UCSD-AML1 (cell line): ENCODE data around the gene UPK3A.
"Not testable (repeated sequence)": the region's sequence is repeated elsewhere in the genome, so short reads cannot be mapped to it uniquely, and the experiment has no call there.

Source experiments
- DNase-seq: peaks from one replicate; lab custom pipeline; 2025; ENCODE audit not compliant: unreplicated experiment; lab: John Stamatoyannopoulos, UW

Gene UPK3A

GRCh38 chr22:45324311-45324711 lies 39.6 kb downstream of the UPK3A start:
- DNase-seq, result no peak

DNA sequence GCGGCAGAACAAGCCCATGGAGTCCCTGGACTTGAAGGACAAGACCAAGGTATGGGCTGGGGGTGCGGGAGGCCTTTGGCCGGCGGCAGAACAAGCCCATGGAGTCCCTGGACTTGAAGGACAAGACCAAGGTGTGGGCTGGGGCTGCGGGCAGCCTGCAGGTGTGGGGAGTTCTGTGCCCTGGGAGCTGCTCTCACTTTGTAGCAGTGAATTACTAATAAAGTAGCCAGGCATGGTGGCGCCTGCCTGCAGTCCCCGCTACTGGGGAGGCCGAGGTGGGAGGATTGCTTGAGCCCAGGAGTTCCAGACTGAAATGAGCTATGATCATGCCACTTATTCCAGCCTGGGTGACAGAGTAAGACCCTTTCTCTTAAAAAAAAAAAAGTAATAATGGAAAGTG lies 43.5 kb downstream of the UPK3A start:
- DNase-seq, result not testable (repeated sequence)

- no peak for DNase-seq
Observed at GRCh38 chr22:45328822-45329529, 44.2 kb downstream of the UPK3A start.

- DNase-seq, result no peak
Observed at GRCh38 chr22:45329530-45329936, 44.8 kb downstream of the UPK3A start.

DNA sequence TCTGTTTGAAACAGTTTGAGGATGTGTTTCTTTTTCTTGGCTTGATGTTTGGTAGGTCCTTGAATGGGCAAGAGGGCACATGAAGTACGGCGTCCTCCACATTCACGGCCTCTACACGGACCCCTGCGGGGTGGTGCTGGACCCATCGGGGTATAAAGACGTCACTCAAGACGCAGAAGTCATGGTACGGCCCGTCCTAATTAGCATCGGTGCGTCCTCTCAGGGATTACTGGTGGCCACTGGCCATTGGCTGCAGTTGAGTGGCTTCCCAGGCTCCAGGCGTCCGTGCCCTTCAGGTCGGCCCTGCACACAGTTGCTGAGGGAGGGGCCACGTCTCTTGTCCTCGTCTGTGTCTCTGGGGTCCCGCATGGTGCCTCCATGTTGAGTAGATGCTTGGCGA lies 45.8 kb downstream of the UPK3A start:
- DNase-seq, result no peak

DNA sequence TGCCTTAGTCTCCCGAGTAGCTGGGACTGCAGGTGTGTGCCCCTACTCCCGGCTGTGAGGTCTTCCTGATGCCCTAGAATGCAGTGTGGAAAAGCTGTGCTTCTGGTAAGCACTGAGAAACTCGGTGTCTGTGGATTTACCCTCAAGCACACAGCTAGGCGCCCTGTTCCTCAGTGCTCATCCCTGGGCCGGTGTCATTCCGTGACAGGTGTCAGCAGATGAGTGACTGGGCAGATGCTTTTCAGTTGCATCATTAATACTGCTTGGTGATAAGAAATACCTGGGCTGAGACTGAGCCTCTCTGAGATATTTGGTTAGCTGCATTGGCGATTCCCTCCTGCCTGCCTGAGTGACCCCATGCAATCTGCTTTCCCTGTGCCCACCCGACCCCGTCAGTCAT lies 46.7 kb downstream of the UPK3A start:
- no peak for DNase-seq

DNA sequence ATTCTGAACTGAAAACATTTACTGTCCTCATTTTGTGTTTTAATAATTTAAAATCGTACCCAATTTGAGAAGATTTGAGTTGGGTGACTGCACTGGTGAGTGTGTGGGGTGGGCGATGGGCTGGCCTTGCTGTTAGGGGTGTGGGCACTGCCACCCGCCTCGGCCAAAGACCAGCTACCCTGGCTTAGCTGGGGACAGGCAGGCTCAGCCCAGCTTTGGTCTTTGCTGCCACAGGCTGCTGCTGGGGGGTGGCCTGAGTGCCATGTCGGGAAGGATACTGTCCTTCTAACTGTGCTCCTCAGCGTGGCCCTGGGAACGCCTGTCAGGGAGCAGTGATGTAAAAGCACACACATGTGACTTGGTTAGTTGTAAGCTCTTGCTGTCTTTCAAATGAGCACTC lies 47.3 kb downstream of the UPK3A start:
- no peak for DNase-seq

- DNase-seq, result no peak
Observed at GRCh38 chr22:45334068-45334467, 49.3 kb downstream of the UPK3A start.

DNA sequence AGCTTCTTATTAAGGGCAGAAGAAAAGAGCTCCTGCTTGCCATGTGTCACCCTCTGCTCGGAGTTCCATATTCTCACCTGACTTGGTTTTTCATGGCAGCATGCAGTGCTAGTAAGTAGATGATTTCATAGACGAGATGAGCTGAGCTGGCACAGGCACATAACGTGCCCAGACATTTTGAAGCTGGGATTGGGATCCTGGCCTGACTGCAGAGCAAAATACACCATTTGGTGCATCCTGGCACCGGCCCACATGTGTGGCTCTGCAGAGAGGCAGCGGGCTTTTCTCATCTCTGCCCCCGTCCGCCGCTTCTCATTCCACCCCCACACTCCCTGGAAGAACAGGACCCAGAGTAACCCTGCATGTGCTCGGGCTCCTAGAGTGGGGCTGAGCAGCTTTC lies 49.8 kb downstream of the UPK3A start:
- DNase-seq, result no peak

DNA sequence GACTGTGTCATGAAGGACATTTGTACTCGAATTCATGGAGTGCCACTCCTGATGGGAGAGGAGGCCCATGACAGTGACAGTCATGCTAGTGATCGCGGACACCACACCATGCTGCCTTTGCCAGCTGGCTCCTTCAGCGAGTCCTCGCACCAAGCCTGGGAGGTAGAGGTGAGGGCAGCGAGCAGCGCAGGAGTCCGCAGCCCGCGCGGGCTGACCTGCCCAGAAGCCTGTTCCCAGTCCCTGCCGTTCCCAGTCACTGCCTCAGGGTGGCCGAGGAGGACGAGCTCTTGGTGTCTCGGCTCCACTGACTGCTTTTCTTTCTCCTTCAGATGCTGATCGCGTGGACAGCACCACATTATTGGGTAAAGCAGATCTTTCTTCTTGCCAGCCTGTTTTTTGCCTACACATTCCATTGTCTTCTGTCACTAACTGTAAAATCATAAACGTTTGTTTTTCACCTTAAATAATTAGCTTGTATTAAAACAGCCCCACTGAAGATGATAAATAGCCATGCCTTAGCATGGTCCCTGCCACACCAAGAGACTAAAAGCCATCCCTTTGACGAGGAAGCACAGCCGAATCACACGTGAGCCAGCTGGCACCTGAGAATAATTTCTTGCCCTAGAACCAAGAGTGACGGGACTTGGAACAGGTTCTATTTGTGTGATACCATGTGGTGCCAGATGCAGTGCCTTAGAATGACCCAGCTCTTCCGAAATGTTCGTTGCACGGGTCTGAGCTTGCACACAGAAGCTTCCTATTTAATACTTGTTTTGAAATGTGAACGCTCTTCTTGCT lies 50.5 kb downstream of the UPK3A start:
- DNase-seq, result no peak

GRCh38 chr22:45335854-45336522 lies 51.2 kb downstream of the UPK3A start:
- no peak for DNase-seq

- no peak for DNase-seq
Observed at GRCh38 chr22:45336971-45337431, 52.3 kb downstream of the UPK3A start.

- no peak for DNase-seq
Observed at GRCh38 chr22:45337536-45337935, 52.8 kb downstream of the UPK3A start.

DNA sequence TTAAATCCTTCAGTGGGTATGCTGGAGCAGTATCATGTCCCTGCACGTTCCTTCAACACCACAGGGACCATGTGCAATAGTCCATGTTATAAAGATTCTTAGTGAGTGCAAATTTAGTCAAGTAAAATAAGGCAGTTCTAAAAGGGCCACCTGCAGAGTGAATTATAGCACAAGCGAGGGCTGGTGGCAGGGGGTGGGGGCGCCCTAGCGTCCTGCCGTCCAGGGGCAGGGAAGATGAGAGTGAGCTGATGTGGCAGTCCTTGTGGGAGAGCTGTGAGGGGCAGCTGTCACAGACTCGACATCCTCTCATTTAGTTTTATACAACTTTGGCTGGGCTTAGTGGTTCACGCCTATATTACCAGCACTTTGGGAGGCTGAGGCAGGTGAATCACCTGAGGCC lies 54.0 kb downstream of the UPK3A start:
- DNase-seq, result no peak

DNA sequence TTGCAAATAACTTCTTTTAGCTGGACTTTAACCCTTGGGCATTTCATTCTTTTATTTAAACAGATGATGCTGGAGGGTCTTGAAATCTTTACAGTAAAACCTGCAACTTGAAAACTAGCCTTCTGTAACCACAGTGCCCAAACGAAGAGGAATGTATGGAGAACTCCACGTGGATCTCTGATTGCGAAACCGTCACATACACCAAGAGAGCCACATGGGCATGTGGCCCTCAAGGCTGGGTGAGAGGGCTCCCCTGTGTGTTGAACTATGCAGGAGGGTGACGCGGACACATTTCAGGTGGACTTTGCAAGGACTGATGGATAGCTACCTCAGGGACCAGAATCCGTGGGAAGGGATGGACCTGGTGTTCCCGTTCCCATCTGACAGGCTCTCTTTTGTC lies 55.6 kb downstream of the UPK3A start:
- no peak for DNase-seq

- DNase-seq, result no peak
Observed at GRCh38 chr22:45341498-45341897, 56.7 kb downstream of the UPK3A start.

DNA sequence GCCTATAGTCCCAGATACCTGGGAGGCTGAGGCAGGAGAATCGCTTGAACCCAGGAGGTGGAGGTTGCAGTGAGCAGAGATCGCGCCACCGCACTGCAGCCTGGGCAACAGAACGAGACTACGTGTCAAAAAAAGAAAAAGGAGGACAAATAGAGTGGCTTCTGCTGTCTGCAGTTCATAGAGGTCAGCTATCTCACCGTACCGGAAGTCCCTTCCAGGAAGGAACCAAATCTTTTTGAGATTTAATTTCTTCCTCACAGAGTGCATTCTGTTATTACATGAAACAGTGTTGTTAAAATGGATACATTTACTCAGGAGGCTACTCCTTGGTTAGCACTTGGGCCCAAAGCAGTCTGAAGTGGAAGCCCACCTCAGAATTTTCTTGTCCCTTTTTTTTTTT lies 58.4 kb downstream of the UPK3A start:
- DNase-seq, result no peak

DNA sequence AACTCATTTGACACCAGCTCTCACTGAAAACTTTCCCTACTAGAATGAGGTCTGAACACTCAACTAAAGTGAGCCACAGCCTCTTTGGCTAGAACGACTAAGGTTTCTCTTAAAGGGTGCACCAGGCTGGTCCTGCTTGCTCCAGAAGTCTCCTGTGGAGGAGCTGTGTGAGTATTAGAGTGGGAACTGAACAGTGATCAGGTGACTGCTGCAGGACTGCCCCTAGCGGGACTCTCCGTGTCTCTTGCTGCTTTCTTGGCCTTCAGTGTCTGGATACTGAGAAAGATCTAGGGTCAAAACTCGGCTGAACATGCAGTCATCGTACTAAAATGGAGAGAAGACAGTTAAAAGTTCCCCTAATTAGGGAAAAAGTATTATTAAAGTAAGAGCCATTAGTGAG lies 59.6 kb downstream of the UPK3A start:
- DNase-seq, result no peak
